HG03175 (cell line): Measurements from ENCODE around the gene ADPRHL1.

Experiments
- ATAC-seq: cut with Tn5 transposase; IDR thresholded peaks from one replicate; pipeline ENCODE4 v1.9.1; 2021; ENCODE audit warnings: mild to moderate bottlenecking, moderate library complexity; ENCODE audit not compliant: unreplicated experiment

Gene ADPRHL1

GRCh38 chr13:113452942-113453901 lies at the start of gene ADPRHL1:
Gene ADPRHL1 (minus strand): TSS chr13:113453488. CDS start chr13:113453437, 51 bp downstream.
- ATAC-seq = no peak

GRCh38 chr13:113502686-113503085 lies 49.4 kb upstream of the ADPRHL1 start:
- ATAC-seq = no peak

GRCh38 chr13:113500530-113501265 lies 47.4 kb upstream of the ADPRHL1 start:
- no peak for ATAC-seq

GRCh38 chr13:113499936-113500335 lies 46.6 kb upstream of the ADPRHL1 start:
- no peak for ATAC-seq

GRCh38 chr13:113498905-113499304 lies 45.6 kb upstream of the ADPRHL1 start:
- ATAC-seq = no peak

GRCh38 chr13:113497217-113497616 lies 43.9 kb upstream of the ADPRHL1 start:
- ATAC-seq = no peak

- no peak for ATAC-seq
Measured at GRCh38 chr13:113495494-113496210, 42.4 kb upstream of the ADPRHL1 start.

- no peak for ATAC-seq
Measured at GRCh38 chr13:113493315-113493951, 40.1 kb upstream of the ADPRHL1 start.

GRCh38 chr13:113491982-113492381 lies 38.7 kb upstream of the ADPRHL1 start:
- no peak for ATAC-seq

GRCh38 chr13:113491418-113491883 lies 38.2 kb upstream of the ADPRHL1 start:
- ATAC-seq = no peak

GRCh38 chr13:113490496-113491417 lies 37.5 kb upstream of the ADPRHL1 start, which contains the start of gene DCUN1D2:
Gene DCUN1D2 (minus strand): TSS chr13:113490711. CDS start chr13:113490669, 42 bp downstream.
- peak; percentile 80 for ATAC-seq

GRCh38 chr13:113489549-113490495 lies 36.5 kb upstream of the ADPRHL1 start:
- ATAC-seq = peak; percentile 26

GRCh38 chr13:113489171-113489548 lies 35.9 kb upstream of the ADPRHL1 start:
- ATAC-seq = no peak

- no peak for ATAC-seq
Measured at GRCh38 chr13:113488283-113488682, 35.0 kb upstream of the ADPRHL1 start.

GRCh38 chr13:113486698-113487097 lies 33.4 kb upstream of the ADPRHL1 start:
- ATAC-seq = no peak

- ATAC-seq = no peak
Measured at GRCh38 chr13:113485545-113485944, 32.3 kb upstream of the ADPRHL1 start.

GRCh38 chr13:113483504-113484293 lies 30.4 kb upstream of the ADPRHL1 start:
- ATAC-seq = no peak
